GM03348 (cell line): Measurements from ENCODE around the gene BARX1.
"Not testable (repeated sequence)": the region's sequence is repeated elsewhere in the genome, so short reads cannot be mapped to it uniquely, and the experiment has no call there.

Source experiments
- DNase-seq: peaks from one replicate; pipeline ENCODE4 v3.0.0; 2012; ENCODE audit warnings: low spot score

The BARX1 gene

GRCh38 chr9:93955111-93955980 lies at the start of gene BARX1:
Gene BARX1, minus strand, starts transcription at chr9:93955355. Its CDS starts 209 bp downstream, at chr9:93955146.
- no peak for DNase-seq

GRCh38 chr9:94002316-94003140 lies 47.4 kb upstream of the BARX1 start:
- DNase-seq = peak; percentile 48

- no peak for DNase-seq
These were observed 41.7 kb upstream of the BARX1 start for GRCh38 chr9:93996863-93997262.

GRCh38 chr9:93996367-93996766 lies 41.2 kb upstream of the BARX1 start:
- no peak for DNase-seq

- DNase-seq = no peak
These were observed 39.4 kb upstream of the BARX1 start for GRCh38 chr9:93994545-93994944.

GRCh38 chr9:93994132-93994531 lies 39.0 kb upstream of the BARX1 start:
- no peak for DNase-seq

- no peak for DNase-seq
These were observed 37.7 kb upstream of the BARX1 start for GRCh38 chr9:93992830-93993229.

- DNase-seq = no peak
These were observed 35.3 kb upstream of the BARX1 start for GRCh38 chr9:93990448-93990847.

GRCh38 chr9:93988056-93988455 lies 32.9 kb upstream of the BARX1 start:
- no peak for DNase-seq

- no peak for DNase-seq
These were observed 29.7 kb upstream of the BARX1 start for GRCh38 chr9:93984860-93985259.

- no peak for DNase-seq
These were observed 28.7 kb upstream of the BARX1 start for GRCh38 chr9:93983875-93984274.

- DNase-seq = no peak
These were observed 24.6 kb upstream of the BARX1 start for GRCh38 chr9:93979721-93980120.

- DNase-seq = no peak
These were observed 23.4 kb upstream of the BARX1 start for GRCh38 chr9:93978551-93978950.

- DNase-seq = no peak
These were observed 21.8 kb upstream of the BARX1 start for GRCh38 chr9:93976973-93977372.

- DNase-seq = no peak
These were observed 20.9 kb upstream of the BARX1 start for GRCh38 chr9:93976081-93976480.

- DNase-seq = no peak
These were observed 20.1 kb upstream of the BARX1 start for GRCh38 chr9:93975262-93975661.

GRCh38 chr9:93974151-93974550 lies 19.0 kb upstream of the BARX1 start:
- DNase-seq = no peak

GRCh38 chr9:93972655-93973054 lies 17.5 kb upstream of the BARX1 start:
- not testable (repeated sequence) for DNase-seq

GRCh38 chr9:93969328-93969661 lies 14.1 kb upstream of the BARX1 start:
- DNase-seq = no peak

- peak; percentile 7 for DNase-seq
These were observed 13.5 kb upstream of the BARX1 start for GRCh38 chr9:93968451-93969327.

GRCh38 chr9:93967020-93967803 lies 12.1 kb upstream of the BARX1 start:
- DNase-seq = peak; percentile 3
